Type B pancreatic cell (in vitro differentiated cells): Measurements from ENCODE around the gene AIRE. TPM values are rescaled to one million over a fixed set of nuclear protein-coding genes. Genes with fewer than 3 reads are reported as not detected.

Source experiments
- DNase-seq: peaks from one replicate; pipeline ENCODE4 v3.0.0; 2021; ENCODE audit warnings: mixed read lengths; ENCODE audit not compliant: unreplicated experiment; ENCODE audit errors: extremely low spot score
- H3K27ac Mint-ChIP-seq: 2 replicates; pipeline ENCODE4 v1.8.0; 2021; ENCODE audit warnings: mild to moderate bottlenecking, mixed read lengths
- H3K27me3 Mint-ChIP-seq: 2 replicates; pipeline ENCODE4 v1.8.0; 2021; ENCODE audit warnings: mixed read lengths
- H3K36me3 Mint-ChIP-seq: 2 replicates; pipeline ENCODE4 v1.8.0; 2021; ENCODE audit warnings: mixed read lengths
- H3K4me1 Mint-ChIP-seq: one replicate; pipeline ENCODE4 v1.8.0; 2021; ENCODE audit warnings: mixed read lengths; ENCODE audit not compliant: unreplicated experiment
- H3K4me3 Mint-ChIP-seq: 2 replicates; pipeline ENCODE4 v1.8.0; 2021; ENCODE audit warnings: mild to moderate bottlenecking, mixed read lengths
- H3K9me3 Mint-ChIP-seq: 2 replicates; pipeline ENCODE4 v1.8.0; 2021; ENCODE audit warnings: mixed read lengths
- CTCF ChIP-seq: fragments of 200-600 bp; sonication (generic); conservative IDR thresholded peaks from 2 replicates; pipeline ENCODE4 v1.5.0; 2021; ENCODE audit warnings: antibody characterized with exemption, mild to moderate bottlenecking
- total RNA-seq: library from RNA; stranded (reverse); gene quantifications from 2 replicates; pipeline ENCODE4 v1.2.1, GENCODE V29; 2021; ENCODE audit warnings: low replicate concordance

The AIRE gene
- total RNA-seq, 1 donor from 2014 or later: not detected

GRCh38 chr21:44290327-44291077 lies 4.8 kb downstream of the AIRE start:
- H3K27ac Mint-ChIP-seq: no peak overlapping the region
- no peaks in the 10 kb centered on the region for H3K27me3 Mint-ChIP-seq
- H3K4me1 Mint-ChIP-seq: no peaks in the 10 kb centered on the region
- no peaks in the 10 kb centered on the region for H3K36me3 Mint-ChIP-seq
- H3K9me3 Mint-ChIP-seq: no peaks in the 10 kb centered on the region
- TF ChIP-seq CTCF: no peak
- no peak overlapping the region for H3K4me3 Mint-ChIP-seq
- no peak for DNase-seq

DNA sequence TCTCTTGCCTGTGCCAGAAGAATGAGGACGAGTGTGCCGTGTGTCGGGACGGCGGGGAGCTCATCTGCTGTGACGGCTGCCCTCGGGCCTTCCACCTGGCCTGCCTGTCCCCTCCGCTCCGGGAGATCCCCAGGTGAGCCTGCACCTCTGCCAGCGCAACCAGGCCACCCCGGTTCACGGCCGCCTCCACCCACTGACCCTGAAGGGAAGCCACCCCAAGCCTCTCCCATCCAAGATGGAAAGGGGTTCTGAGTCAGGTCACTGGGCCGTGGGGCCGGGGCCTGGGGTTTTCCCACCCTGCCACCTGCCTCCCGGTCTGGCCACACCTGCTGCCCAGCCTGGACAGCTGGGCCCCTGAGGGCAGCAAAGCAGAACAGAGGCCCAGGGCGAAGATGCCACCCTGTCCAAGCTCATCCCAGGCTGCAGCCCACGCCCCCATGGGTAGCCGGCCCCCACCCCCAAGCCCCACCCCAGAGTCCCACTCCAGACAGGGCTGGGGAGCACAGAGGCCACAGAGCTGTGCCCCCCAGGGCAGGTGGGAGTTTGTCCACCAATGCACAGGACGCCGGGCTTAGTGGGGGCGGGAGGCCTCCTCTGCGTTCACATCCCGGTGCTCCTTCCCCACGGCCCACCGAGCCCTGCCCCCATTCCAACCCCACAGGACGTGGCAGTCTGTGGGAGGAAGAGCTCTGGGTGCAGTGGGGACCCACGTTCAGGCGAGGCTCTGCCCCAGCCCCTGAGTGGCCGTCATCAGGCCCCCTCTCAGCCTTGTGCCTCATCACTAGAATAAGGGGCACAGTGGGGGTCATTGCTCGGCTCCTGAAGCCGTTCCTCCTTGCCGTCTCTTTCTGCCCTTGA lies 5.6 kb downstream of the AIRE start:
- no peaks in the 10 kb centered on the region for H3K4me1 Mint-ChIP-seq
- no peak for DNase-seq
- no peaks in the 10 kb centered on the region for H3K36me3 Mint-ChIP-seq
- no peaks in the 10 kb centered on the region for H3K27me3 Mint-ChIP-seq
- H3K9me3 Mint-ChIP-seq: no peaks in the 10 kb centered on the region
- H3K27ac Mint-ChIP-seq: no peak overlapping the region
- no peak overlapping the region for H3K4me3 Mint-ChIP-seq
- no peak for TF ChIP-seq CTCF

DNA sequence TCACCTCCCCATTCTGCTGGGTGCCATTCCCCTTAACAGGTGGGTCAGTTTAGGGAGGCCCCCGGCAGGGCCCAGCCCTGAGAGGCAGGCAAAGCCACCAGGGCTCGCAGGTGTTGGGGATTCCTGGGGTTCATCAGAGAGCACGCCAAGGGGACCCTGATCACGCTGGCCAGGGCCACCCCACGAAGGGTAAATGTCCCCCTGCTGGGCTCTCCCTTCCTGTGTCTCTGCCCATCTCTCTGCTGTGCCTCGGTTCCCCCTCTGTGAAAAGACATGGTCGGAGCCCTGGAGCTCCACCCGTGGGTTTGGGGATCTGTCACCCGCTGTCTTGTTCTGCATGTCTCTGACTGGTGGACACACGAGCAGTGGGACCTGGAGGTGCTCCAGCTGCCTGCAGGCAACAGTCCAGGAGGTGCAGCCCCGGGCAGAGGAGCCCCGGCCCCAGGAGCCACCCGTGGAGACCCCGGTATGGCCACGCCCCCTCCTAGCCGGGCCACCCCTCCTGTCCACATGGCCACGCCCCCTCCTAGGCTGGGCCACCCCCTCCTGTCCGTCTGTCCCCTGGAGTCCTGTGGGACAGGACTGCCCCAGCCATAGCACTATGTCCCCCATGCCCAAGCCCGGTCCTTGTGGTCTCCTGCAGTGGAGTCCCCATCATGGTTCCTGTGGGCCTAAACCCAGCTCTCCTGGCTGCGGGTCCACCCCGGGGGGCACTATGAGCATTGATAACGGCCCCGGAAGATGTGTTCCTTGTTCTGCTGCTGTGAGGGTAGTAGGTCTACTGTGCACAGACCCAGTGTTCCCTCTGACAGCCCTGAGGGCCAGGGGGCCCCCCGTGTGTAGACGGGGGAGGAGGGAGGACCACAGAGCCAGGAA lies 6.5 kb downstream of the AIRE start:
- no peak for TF ChIP-seq CTCF
- Mint-ChIP-seq H3K9me3 (no peaks in the 10 kb centered on the region), H3K4me1 (no peaks in the 10 kb centered on the region), H3K36me3 (no peaks in the 10 kb centered on the region), H3K4me3 (no peak overlapping the region), H3K27ac (no peak overlapping the region), H3K27me3 (no peaks in the 10 kb centered on the region)
- no peak for DNase-seq

DNA sequence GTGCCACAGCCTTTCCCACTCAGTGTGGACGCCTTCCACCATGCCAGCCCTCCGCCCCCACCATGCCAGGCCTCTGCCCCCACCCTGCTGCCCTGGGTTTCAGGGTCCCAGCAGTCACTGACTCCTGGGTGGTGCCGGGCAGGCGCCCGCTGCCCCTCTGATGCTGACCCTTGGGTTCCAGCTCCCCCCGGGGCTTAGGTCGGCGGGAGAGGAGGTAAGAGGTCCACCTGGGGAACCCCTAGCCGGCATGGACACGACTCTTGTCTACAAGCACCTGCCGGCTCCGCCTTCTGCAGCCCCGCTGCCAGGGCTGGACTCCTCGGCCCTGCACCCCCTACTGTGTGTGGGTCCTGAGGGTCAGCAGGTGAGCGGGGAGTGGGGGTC lies 7.1 kb downstream of the AIRE start:
- Mint-ChIP-seq H3K4me1 (no peaks in the 10 kb centered on the region), H3K27ac (no peak overlapping the region), H3K4me3 (no peak overlapping the region), H3K36me3 (no peaks in the 10 kb centered on the region), H3K27me3 (no peaks in the 10 kb centered on the region), H3K9me3 (no peaks in the 10 kb centered on the region)
- DNase-seq: no peak
- TF ChIP-seq CTCF: no peak

DNA sequence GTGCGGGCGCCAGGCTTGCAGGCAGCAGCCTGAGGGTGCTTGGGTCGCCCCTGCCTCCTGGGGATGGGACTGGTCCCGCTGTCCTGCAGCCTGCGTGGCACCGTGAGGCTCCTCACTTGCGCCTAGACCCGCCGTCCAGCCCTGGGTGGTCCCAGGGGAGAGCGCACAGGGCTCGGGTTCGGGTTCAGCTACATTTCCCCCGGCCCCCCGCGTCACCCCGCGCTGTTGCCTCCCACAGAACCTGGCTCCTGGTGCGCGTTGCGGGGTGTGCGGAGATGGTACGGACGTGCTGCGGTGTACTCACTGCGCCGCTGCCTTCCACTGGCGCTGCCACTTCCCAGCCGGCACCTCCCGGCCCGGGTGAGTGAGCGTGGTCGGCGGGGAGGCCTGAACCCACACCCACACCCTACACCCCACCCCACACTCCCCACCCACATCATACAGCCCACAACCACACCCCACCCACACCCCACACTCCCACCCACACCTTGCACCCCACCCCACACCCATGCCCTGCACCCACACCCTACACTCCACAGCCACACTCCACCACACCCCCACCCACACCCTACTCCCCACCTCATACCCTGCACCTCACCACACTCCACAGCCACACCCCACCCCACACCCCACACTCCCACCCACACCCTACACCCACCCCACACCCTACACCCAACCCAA lies 8.0 kb downstream of the AIRE start:
- peaks cover 4% of the 10 kb centered on the region for H3K4me1 Mint-ChIP-seq

More for the DNA sequence above, 8.0 kb downstream of the AIRE start:
- no peaks in the 10 kb centered on the region for H3K27me3 Mint-ChIP-seq
- TF ChIP-seq CTCF: no peak
- DNase-seq: no peak
- no peaks in the 10 kb centered on the region for H3K9me3 Mint-ChIP-seq
- no peaks in the 10 kb centered on the region for H3K36me3 Mint-ChIP-seq
- no peak overlapping the region for H3K4me3 Mint-ChIP-seq
- no peak overlapping the region for H3K27ac Mint-ChIP-seq
